Stimulated activated naive CD8-positive, alpha-beta T cell treated with anti-CD3 and anti-CD28 coated beads, Interleukin-15, Interleukin-2, amounts not matched to agents 100 ng/mL and 50 ng/mL, for 24 hours (primary cell): ENCODE results near the gene COL4A3.
A peak's percentile ranks its signal among the peaks of the same experiment; 100 is the strongest.

Experiments used
- H3K27ac Mint-ChIP-seq: one replicate; pipeline ENCODE4 v1.8.0; 2021; ENCODE audit warnings: mild to moderate bottlenecking, mixed read lengths
- H3K27me3 Mint-ChIP-seq: one replicate; pipeline ENCODE4 v1.8.0; 2021; ENCODE audit warnings: mixed read lengths
- H3K36me3 Mint-ChIP-seq: one replicate; pipeline ENCODE4 v1.8.0; 2021; ENCODE audit warnings: low read depth, mixed read lengths
- H3K4me1 Mint-ChIP-seq: one replicate; pipeline ENCODE4 v1.8.0; 2021; ENCODE audit warnings: low read depth, mixed read lengths
- H3K4me3 Mint-ChIP-seq: one replicate; pipeline ENCODE4 v1.8.0; 2021; ENCODE audit warnings: mild to moderate bottlenecking, mixed read lengths
- H3K9me3 Mint-ChIP-seq: one replicate; pipeline ENCODE4 v1.8.0; 2021; ENCODE audit warnings: mixed read lengths

Gene COL4A3

GRCh38 chr2:227163998-227164762, at the start of gene COL4A3, which contains the start of gene COL4A4:
Gene COL4A3 (plus strand): TSS chr2:227164624. CDS start chr2:227164727, 103 bp downstream.
Gene COL4A4 (minus strand): TSS chr2:227164205. CDS start chr2:227147483, 16,722 bp downstream.
- H3K9me3 Mint-ChIP-seq, result peaks cover 6% of the 10 kb centered on the region
- H3K4me3 Mint-ChIP-seq, result peak within 1 kb of the TSS; percentile 61
- H3K4me1 Mint-ChIP-seq, result peaks cover 13% of the 10 kb centered on the region
- H3K36me3 Mint-ChIP-seq, result no peaks in the 10 kb centered on the region
- H3K27ac Mint-ChIP-seq, result no peak within 1 kb of the TSS
- H3K27me3 Mint-ChIP-seq, result peaks cover 68% of the 10 kb centered on the region

GRCh38 chr2:227115761-227116160, 48.7 kb upstream of the COL4A3 start:
- no peak overlapping the region for H3K27ac Mint-ChIP-seq
- H3K27me3 Mint-ChIP-seq, result peaks cover 8% of the 10 kb centered on the region
- no peaks in the 10 kb centered on the region for H3K9me3 Mint-ChIP-seq
- no peaks in the 10 kb centered on the region for H3K4me1 Mint-ChIP-seq
- H3K4me3 Mint-ChIP-seq, result no peak overlapping the region
- no peaks in the 10 kb centered on the region for H3K36me3 Mint-ChIP-seq

GRCh38 chr2:227117027-227117426, 47.4 kb upstream of the COL4A3 start:
- no peak overlapping the region for H3K4me3 Mint-ChIP-seq
- H3K27me3 Mint-ChIP-seq, result peaks cover 8% of the 10 kb centered on the region
- no peaks in the 10 kb centered on the region for H3K36me3 Mint-ChIP-seq
- H3K27ac Mint-ChIP-seq, result no peak overlapping the region
- H3K9me3 Mint-ChIP-seq, result no peaks in the 10 kb centered on the region
- no peaks in the 10 kb centered on the region for H3K4me1 Mint-ChIP-seq

GRCh38 chr2:227117852-227118251, 46.6 kb upstream of the COL4A3 start:
- Mint-ChIP-seq H3K27me3 (peaks cover 8% of the 10 kb centered on the region), H3K4me1 (no peaks in the 10 kb centered on the region), H3K4me3 (no peak overlapping the region), H3K36me3 (no peaks in the 10 kb centered on the region), H3K27ac (no peak overlapping the region), H3K9me3 (no peaks in the 10 kb centered on the region)

GRCh38 chr2:227118353-227118752, 46.1 kb upstream of the COL4A3 start:
- no peak overlapping the region for H3K27ac Mint-ChIP-seq
- H3K36me3 Mint-ChIP-seq, result no peaks in the 10 kb centered on the region
- H3K4me3 Mint-ChIP-seq, result no peak overlapping the region
- no peaks in the 10 kb centered on the region for H3K9me3 Mint-ChIP-seq
- H3K4me1 Mint-ChIP-seq, result no peaks in the 10 kb centered on the region
- peaks cover 8% of the 10 kb centered on the region for H3K27me3 Mint-ChIP-seq

- Mint-ChIP-seq H3K4me3 (no peak overlapping the region), H3K27me3 (peaks cover 8% of the 10 kb centered on the region), H3K27ac (no peak overlapping the region), H3K4me1 (no peaks in the 10 kb centered on the region), H3K9me3 (no peaks in the 10 kb centered on the region), H3K36me3 (no peaks in the 10 kb centered on the region)
Observed at GRCh38 chr2:227123697-227124096, 40.7 kb upstream of the COL4A3 start.

- Mint-ChIP-seq H3K9me3 (no peaks in the 10 kb centered on the region), H3K27ac (no peak overlapping the region), H3K4me3 (no peak overlapping the region), H3K4me1 (no peaks in the 10 kb centered on the region), H3K36me3 (no peaks in the 10 kb centered on the region), H3K27me3 (peaks cover 12% of the 10 kb centered on the region)
Observed at GRCh38 chr2:227124811-227125210, 39.6 kb upstream of the COL4A3 start.

- H3K27me3 Mint-ChIP-seq, result peaks cover 12% of the 10 kb centered on the region
Observed at GRCh38 chr2:227125506-227125905, 38.9 kb upstream of the COL4A3 start.

GRCh38 chr2:227127201-227127600, 37.2 kb upstream of the COL4A3 start:
- no peaks in the 10 kb centered on the region for H3K9me3 Mint-ChIP-seq
- no peaks in the 10 kb centered on the region for H3K4me1 Mint-ChIP-seq
- no peaks in the 10 kb centered on the region for H3K36me3 Mint-ChIP-seq
- H3K4me3 Mint-ChIP-seq, result no peak overlapping the region
- peaks cover 12% of the 10 kb centered on the region for H3K27me3 Mint-ChIP-seq
- H3K27ac Mint-ChIP-seq, result no peak overlapping the region

More at GRCh38 chr2:227125506-227125905, 38.9 kb upstream of the COL4A3 start:
- H3K36me3 Mint-ChIP-seq, result no peaks in the 10 kb centered on the region
- H3K9me3 Mint-ChIP-seq, result no peaks in the 10 kb centered on the region
- H3K27ac Mint-ChIP-seq, result no peak overlapping the region
- no peak overlapping the region for H3K4me3 Mint-ChIP-seq
- no peaks in the 10 kb centered on the region for H3K4me1 Mint-ChIP-seq

GRCh38 chr2:227130636-227131035, 33.8 kb upstream of the COL4A3 start:
- Mint-ChIP-seq H3K4me3 (no peak overlapping the region), H3K9me3 (no peaks in the 10 kb centered on the region), H3K27me3 (peaks cover 9% of the 10 kb centered on the region), H3K36me3 (no peaks in the 10 kb centered on the region), H3K27ac (no peak overlapping the region), H3K4me1 (no peaks in the 10 kb centered on the region)

GRCh38 chr2:227132986-227133385, 31.4 kb upstream of the COL4A3 start:
- Mint-ChIP-seq H3K9me3 (no peaks in the 10 kb centered on the region), H3K4me1 (no peaks in the 10 kb centered on the region), H3K36me3 (no peaks in the 10 kb centered on the region), H3K27ac (no peak overlapping the region), H3K4me3 (no peak overlapping the region), H3K27me3 (peaks cover 8% of the 10 kb centered on the region)

GRCh38 chr2:227134591-227134990, 29.8 kb upstream of the COL4A3 start:
- Mint-ChIP-seq H3K9me3 (no peaks in the 10 kb centered on the region), H3K36me3 (no peaks in the 10 kb centered on the region), H3K4me1 (no peaks in the 10 kb centered on the region), H3K27ac (no peak overlapping the region), H3K27me3 (no peaks in the 10 kb centered on the region), H3K4me3 (no peak overlapping the region)

GRCh38 chr2:227141301-227141700, 23.1 kb upstream of the COL4A3 start:
- Mint-ChIP-seq H3K36me3 (no peaks in the 10 kb centered on the region), H3K27me3 (peaks cover 5% of the 10 kb centered on the region), H3K4me1 (no peaks in the 10 kb centered on the region), H3K4me3 (no peak overlapping the region), H3K9me3 (no peaks in the 10 kb centered on the region), H3K27ac (no peak overlapping the region)

- H3K27me3 Mint-ChIP-seq, result peaks cover 10% of the 10 kb centered on the region
- no peaks in the 10 kb centered on the region for H3K4me1 Mint-ChIP-seq
- H3K9me3 Mint-ChIP-seq, result peaks cover 8% of the 10 kb centered on the region
- no peak overlapping the region for H3K27ac Mint-ChIP-seq
- H3K36me3 Mint-ChIP-seq, result no peaks in the 10 kb centered on the region
- H3K4me3 Mint-ChIP-seq, result no peak overlapping the region
Observed at GRCh38 chr2:227143895-227144294, 20.5 kb upstream of the COL4A3 start.

GRCh38 chr2:227146456-227146855, 18.0 kb upstream of the COL4A3 start:
- Mint-ChIP-seq H3K27ac (no peak overlapping the region), H3K4me1 (no peaks in the 10 kb centered on the region), H3K27me3 (peaks cover 19% of the 10 kb centered on the region), H3K36me3 (no peaks in the 10 kb centered on the region), H3K4me3 (no peak overlapping the region), H3K9me3 (peaks cover 15% of the 10 kb centered on the region)

- Mint-ChIP-seq H3K36me3 (no peaks in the 10 kb centered on the region), H3K27ac (no peak overlapping the region)
Observed at GRCh38 chr2:227147023-227147422, 17.4 kb upstream of the COL4A3 start.

More at GRCh38 chr2:227147023-227147422, 17.4 kb upstream of the COL4A3 start:
- no peaks in the 10 kb centered on the region for H3K4me1 Mint-ChIP-seq
- H3K27me3 Mint-ChIP-seq, result peaks cover 21% of the 10 kb centered on the region
- no peak overlapping the region for H3K4me3 Mint-ChIP-seq
- peaks cover 15% of the 10 kb centered on the region for H3K9me3 Mint-ChIP-seq
